SH-SY5Y (cell line): Measurements from ENCODE around the gene REC114.

ENCODE experiments used
- GATA2 ChIP-seq: IDR thresholded peaks from 2 replicates; pipeline ENCODE4 v1.6.1; 2011; ENCODE audit warnings: mild to moderate bottlenecking, low read depth, low read length
- GATA3 ChIP-seq: IDR thresholded peaks from 2 replicates; pipeline ENCODE4 v1.6.1; 2011; ENCODE audit warnings: low read depth, mild to moderate bottlenecking, low read length, moderate library complexity

The REC114 gene

GRCh38 chr15:73575636-73576247, 132.8 kb downstream of the REC114 start:
- no peak for TF ChIP-seq GATA2

- TF ChIP-seq GATA2: no peak
Measured at GRCh38 chr15:73578026-73578425, 135.1 kb downstream of the REC114 start.

- no peak for TF ChIP-seq GATA2
- no peak for TF ChIP-seq GATA3
Measured at GRCh38 chr15:73582851-73583379, 140.0 kb downstream of the REC114 start.

- TF ChIP-seq GATA2: no peak
- no peak for TF ChIP-seq GATA3
Measured at GRCh38 chr15:73583544-73583943, 140.6 kb downstream of the REC114 start.

GRCh38 chr15:73584699-73585420, 141.9 kb downstream of the REC114 start:
- TF ChIP-seq GATA3 (no peak), GATA2 (no peak)

- TF ChIP-seq GATA2 (no peak), GATA3 (no peak)
Measured at GRCh38 chr15:73585871-73586654, 143.1 kb downstream of the REC114 start.

- no peak for TF ChIP-seq GATA2
- no peak for TF ChIP-seq GATA3
Measured at GRCh38 chr15:73589766-73590165, 146.8 kb downstream of the REC114 start.

GRCh38 chr15:73590263-73590662, 147.3 kb downstream of the REC114 start:
- TF ChIP-seq GATA2: no peak
- no peak for TF ChIP-seq GATA3

GRCh38 chr15:73593304-73594074, 150.5 kb downstream of the REC114 start:
- peak; percentile 88 for TF ChIP-seq GATA3
- TF ChIP-seq GATA2: peak; percentile 89

- no peak for TF ChIP-seq GATA2
- no peak for TF ChIP-seq GATA3
Measured at GRCh38 chr15:73594109-73594508, 151.1 kb downstream of the REC114 start.

- TF ChIP-seq GATA2 (no peak), GATA3 (no peak)
Measured at GRCh38 chr15:73596174-73596573, 153.2 kb downstream of the REC114 start.

GRCh38 chr15:73597036-73597638, 154.2 kb downstream of the REC114 start:
- no peak for TF ChIP-seq GATA3
- no peak for TF ChIP-seq GATA2

GRCh38 chr15:73598530-73599160, 155.7 kb downstream of the REC114 start:
- TF ChIP-seq GATA3 (no peak), GATA2 (no peak)
